Mesendoderm (in vitro differentiated cells): ENCODE measurements around the gene UBA3.
A peak's percentile ranks its signal among the peaks of the same experiment; 100 is the strongest.

Experiments used
- DNase-seq: peaks from one replicate; pipeline ENCODE4 v3.0.0; 2013
- H2AK5ac ChIP-seq: 2 replicates; pipeline ENCODE4 v1.6.1; 2013; ENCODE audit warnings: low read length, inconsistent platforms
- H2BK120ac ChIP-seq: 2 replicates; pipeline ENCODE4 v1.6.1; 2013; ENCODE audit warnings: low read depth, mild to moderate bottlenecking, low read length, moderate library complexity, mixed read lengths
- H2BK15ac ChIP-seq: replicated peaks from 2 replicates; pipeline ENCODE4 v1.6.1; 2013; ENCODE audit warnings: low read depth, mild to moderate bottlenecking, moderate library complexity
- H2BK5ac ChIP-seq: 2 replicates; pipeline ENCODE4 v1.6.1; 2013; ENCODE audit warnings: low read length, inconsistent platforms
- H3K18ac ChIP-seq: 2 replicates; pipeline ENCODE4 v1.6.1; 2013; ENCODE audit warnings: mild to moderate bottlenecking, low read length, mixed read lengths
- H3K23ac ChIP-seq: one replicate; pipeline ENCODE4 v1.6.1; 2013; ENCODE audit warnings: low read length
- H3K27ac ChIP-seq: 2 replicates; pipeline ENCODE4 v1.5.1; 2013; ENCODE audit warnings: low read depth, mild to moderate bottlenecking, inconsistent platforms, low read length, moderate library complexity
- H3K27me3 ChIP-seq: 2 replicates; pipeline ENCODE4 v1.6.1; 2013; ENCODE audit warnings: low read length, control low read depth, mild to moderate bottlenecking, inconsistent platforms; ENCODE audit not compliant: insufficient read depth, poor library complexity
- H3K36me3 ChIP-seq: 2 replicates; pipeline ENCODE4 v1.6.1; 2013; ENCODE audit warnings: low read length, inconsistent platforms; ENCODE audit not compliant: control insufficient read depth, insufficient read depth
- H3K4ac ChIP-seq: one replicate; pipeline ENCODE4 v1.6.1; 2013; ENCODE audit warnings: low read depth, mild to moderate bottlenecking, low read length, moderate library complexity
- H3K4me1 ChIP-seq: 2 replicates; pipeline ENCODE4 v1.6.1; 2013; ENCODE audit warnings: low read depth, low read length, inconsistent platforms; ENCODE audit not compliant: control insufficient read depth
- H3K4me2 ChIP-seq: 2 replicates; pipeline ENCODE4 v1.6.1; 2013; ENCODE audit warnings: low read length
- H3K4me3 ChIP-seq: 2 replicates; pipeline ENCODE4 v1.5.1; 2013; ENCODE audit warnings: mild to moderate bottlenecking, low read length
- H3K56ac ChIP-seq: one replicate; pipeline ENCODE4 v1.6.1; 2013; ENCODE audit warnings: low read length
- H3K79me1 ChIP-seq: 2 replicates; pipeline ENCODE4 v1.6.1; 2013; ENCODE audit warnings: low read length, inconsistent platforms
- H3K79me2 ChIP-seq: 2 replicates; pipeline ENCODE4 v1.6.1; 2013; ENCODE audit warnings: mild to moderate bottlenecking, low read length; ENCODE audit not compliant: control insufficient read depth, insufficient read depth
- H3K9ac ChIP-seq: 2 replicates; pipeline ENCODE4 v1.6.1; 2013; ENCODE audit warnings: low read length, inconsistent platforms
- H4K5ac ChIP-seq: one replicate; pipeline ENCODE4 v1.6.1; 2013; ENCODE audit warnings: low read length
- H4K8ac ChIP-seq: one replicate; pipeline ENCODE4 v1.6.1; 2013; ENCODE audit warnings: low read depth, mild to moderate bottlenecking, control low read depth, low read length, moderate library complexity
- WGBS: extraction: QIAGEN DNeasy Blood & Tissue Kit; methylation state at CpG from one replicate; pipeline ENCODE4 v1.1.7; 2013; ENCODE audit warnings: low lambda C conversion rate, missing lambda C conversion rate; ENCODE audit not compliant: insufficient coverage; ENCODE audit errors: extremely low coverage; 5-methylcytosine and 5-hydroxymethylcytosine counted together

The UBA3 gene

GRCh38 chr3:69059688-69060087 lies 20.5 kb downstream of the UBA3 start:
- H2BK15ac ChIP-seq: no peak overlapping the region
- H2AK5ac ChIP-seq: no peak overlapping the region
- H4K8ac ChIP-seq: no peak overlapping the region
- no peak overlapping the region for H3K4me3 ChIP-seq
- no peak overlapping the region for H3K4ac ChIP-seq
- H3K4me1 ChIP-seq: no peaks in the 10 kb centered on the region
- H2BK120ac ChIP-seq: no peak overlapping the region
- H3K18ac ChIP-seq: no peak overlapping the region
- H3K27me3 ChIP-seq: no peaks in the 10 kb centered on the region
- H3K9ac ChIP-seq: no peak overlapping the region
- no peak overlapping the region for H3K23ac ChIP-seq
- DNase-seq: no peak
- H3K56ac ChIP-seq: no peak overlapping the region
- H3K79me1 ChIP-seq: no peaks in the 10 kb centered on the region
- H4K5ac ChIP-seq: no peak overlapping the region
- no peaks in the 10 kb centered on the region for H3K79me2 ChIP-seq
- peaks cover 4% of the 10 kb centered on the region for H3K36me3 ChIP-seq
- no peak overlapping the region for H2BK5ac ChIP-seq
- no peak overlapping the region for H3K27ac ChIP-seq
- no peak overlapping the region for H3K4me2 ChIP-seq

GRCh38 chr3:69058947-69059224 lies 21.3 kb downstream of the UBA3 start:
- Histone ChIP-seq H3K27ac (no peak overlapping the region), H2BK5ac (no peak overlapping the region), H3K27me3 (no peaks in the 10 kb centered on the region), H2BK15ac (no peak overlapping the region), H4K5ac (no peak overlapping the region), H3K79me1 (no peaks in the 10 kb centered on the region), H3K79me2 (no peaks in the 10 kb centered on the region), H3K4me1 (no peaks in the 10 kb centered on the region), H3K18ac (no peak overlapping the region), H3K4ac (no peak overlapping the region), H3K36me3 (peaks cover 4% of the 10 kb centered on the region), H4K8ac (no peak overlapping the region), H3K9ac (no peak overlapping the region), H3K4me2 (no peak overlapping the region), H3K56ac (no peak overlapping the region), H3K23ac (no peak overlapping the region), H3K4me3 (no peak overlapping the region), H2AK5ac (no peak overlapping the region), H2BK120ac (no peak overlapping the region)
- no peak for DNase-seq
- no CpG with 5 or more reads among the region's 2 CpGs for WGBS

GRCh38 chr3:69058180-69058946 lies 21.8 kb downstream of the UBA3 start:
- H2BK120ac ChIP-seq: no peak overlapping the region
- peaks cover 4% of the 10 kb centered on the region for H3K36me3 ChIP-seq
- no peak overlapping the region for H3K4me3 ChIP-seq
- H3K27me3 ChIP-seq: no peaks in the 10 kb centered on the region
- H2BK5ac ChIP-seq: no peak overlapping the region
- no peak overlapping the region for H2BK15ac ChIP-seq
- H4K5ac ChIP-seq: no peak overlapping the region
- H3K18ac ChIP-seq: no peak overlapping the region
- no peak for DNase-seq
- no peak overlapping the region for H3K27ac ChIP-seq
- no peaks in the 10 kb centered on the region for H3K79me1 ChIP-seq
- no peak overlapping the region for H2AK5ac ChIP-seq
- no peak overlapping the region for H4K8ac ChIP-seq
- no peak overlapping the region for H3K23ac ChIP-seq
- H3K79me2 ChIP-seq: no peaks in the 10 kb centered on the region
- WGBS: no CpG with 5 or more reads among the region's 3 CpGs
- no peak overlapping the region for H3K56ac ChIP-seq
- no peak overlapping the region for H3K4me2 ChIP-seq
- no peak overlapping the region for H3K9ac ChIP-seq
- H3K4ac ChIP-seq: no peak overlapping the region
- H3K4me1 ChIP-seq: no peaks in the 10 kb centered on the region

- H3K79me2 ChIP-seq: peaks cover 14% of the 10 kb centered on the region
- H4K5ac ChIP-seq: peak overlapping the region; percentile 50
- no peak overlapping the region for H3K4ac ChIP-seq
- H3K23ac ChIP-seq: no peak overlapping the region
- no peak overlapping the region for H3K18ac ChIP-seq
- peaks cover 8% of the 10 kb centered on the region for H3K79me1 ChIP-seq
- H3K56ac ChIP-seq: peak overlapping the region; percentile 66
- H2BK15ac ChIP-seq: no peak overlapping the region
- no peak for DNase-seq
- H3K27ac ChIP-seq: no peak overlapping the region
- H3K9ac ChIP-seq: peak overlapping the region; percentile 71
- no peak overlapping the region for H2BK120ac ChIP-seq
- no peaks in the 10 kb centered on the region for H3K27me3 ChIP-seq
- peak overlapping the region; percentile 56 for H3K4me3 ChIP-seq
- no peaks in the 10 kb centered on the region for H3K36me3 ChIP-seq
- H2AK5ac ChIP-seq: no peak overlapping the region
- peak overlapping the region; percentile 89 for H3K4me2 ChIP-seq
- H3K4me1 ChIP-seq: no peaks in the 10 kb centered on the region
- no peak overlapping the region for H2BK5ac ChIP-seq
- H4K8ac ChIP-seq: no peak overlapping the region
- no CpG with 5 or more reads among the region's 9 CpGs for WGBS
Observed at GRCh38 chr3:69052472-69052898, 27.7 kb downstream of the UBA3 start.

- Histone ChIP-seq H3K27ac (peak within 1 kb of the TSS; percentile 47), H3K4me3 (peak within 1 kb of the TSS; percentile 95), H2AK5ac (peak within 1 kb of the TSS; percentile 11), H2BK120ac (no peak within 1 kb of the TSS), H3K79me1 (peaks cover 8% of the 10 kb centered on the region), H3K4ac (no peak within 1 kb of the TSS), H3K56ac (peak within 1 kb of the TSS; percentile 98), H3K9ac (peak within 1 kb of the TSS; percentile 98), H2BK15ac (no peak within 1 kb of the TSS), H3K4me2 (peak within 1 kb of the TSS; percentile 98), H3K18ac (no peak within 1 kb of the TSS), H3K4me1 (no peaks in the 10 kb centered on the region), H3K79me2 (peaks cover 14% of the 10 kb centered on the region), H3K23ac (peak within 1 kb of the TSS; percentile 52), H3K27me3 (no peaks in the 10 kb centered on the region), H4K8ac (no peak within 1 kb of the TSS), H2BK5ac (peak within 1 kb of the TSS; percentile 17), H4K5ac (peak within 1 kb of the TSS; percentile 50), H3K36me3 (no peaks in the 10 kb centered on the region)
- no CpG with 5 or more reads among the region's 45 CpGs for WGBS
- DNase-seq: peak; percentile 100
Observed at GRCh38 chr3:69051756-69052471, 28.3 kb downstream of the UBA3 start, which contains the start of gene TMF1. Gene TMF1, minus strand, starts transcription at chr3:69052333. Its CDS starts 247 bp downstream, at chr3:69052086.
